Skeletal muscle satellite cell (primary cell): Measurements from ENCODE around the gene SLC2A10.

ENCODE experiments used
- H3K27me3 ChIP-seq: 2 replicates; pipeline ENCODE4 v1.7.0; 2013; ENCODE audit warnings: low read length; ENCODE audit not compliant: control insufficient read depth, insufficient read depth
- H3K36me3 ChIP-seq: 2 replicates; pipeline ENCODE4 v1.7.0; 2013; ENCODE audit warnings: mild to moderate bottlenecking, control low read depth, low read length; ENCODE audit not compliant: insufficient read depth
- H3K4me1 ChIP-seq: 2 replicates; pipeline ENCODE4 v1.7.0; 2013; ENCODE audit warnings: low read length; ENCODE audit not compliant: control insufficient read depth, insufficient read depth
- H3K4me2 ChIP-seq: 2 replicates; pipeline ENCODE4 v1.7.0; 2013; ENCODE audit warnings: mild to moderate bottlenecking, low read length
- H3K4me3 ChIP-seq: 2 replicates; pipeline ENCODE4 v1.7.0; 2013; ENCODE audit warnings: low read length
- H3K9ac ChIP-seq: 2 replicates; pipeline ENCODE4 v1.7.0; 2013; ENCODE audit warnings: mild to moderate bottlenecking, low read depth, low read length, moderate library complexity
- H3K9me3 ChIP-seq: replicated peaks from 2 replicates; pipeline ENCODE4 v1.7.0; 2013; ENCODE audit warnings: mild to moderate bottlenecking, control low read depth, low read length

Gene SLC2A10

GRCh38 chr20:46765506-46766120 lies 56.2 kb downstream of the SLC2A10 start:
- no peak overlapping the region for H3K4me2 ChIP-seq
- H3K27me3 ChIP-seq = peaks cover 31% of the 10 kb centered on the region

GRCh38 chr20:46767127-46767761 lies 57.8 kb downstream of the SLC2A10 start:
- Histone ChIP-seq H3K9ac (no peak overlapping the region), H3K4me1 (peaks cover 3% of the 10 kb centered on the region), H3K27me3 (peaks cover 36% of the 10 kb centered on the region), H3K36me3 (no peaks in the 10 kb centered on the region), H3K9me3 (no peaks in the 10 kb centered on the region), H3K4me3 (no peak overlapping the region), H3K4me2 (no peak overlapping the region)

More at GRCh38 chr20:46765506-46766120, 56.2 kb downstream of the SLC2A10 start:
- Histone ChIP-seq H3K36me3 (no peaks in the 10 kb centered on the region), H3K9me3 (no peaks in the 10 kb centered on the region), H3K9ac (no peak overlapping the region), H3K4me1 (peaks cover under 1% of the 10 kb centered on the region), H3K4me3 (no peak overlapping the region)

- Histone ChIP-seq H3K36me3 (no peaks in the 10 kb centered on the region), H3K27me3 (peaks cover 43% of the 10 kb centered on the region)
These were observed 61.1 kb downstream of the SLC2A10 start for GRCh38 chr20:46770330-46771194.

GRCh38 chr20:46771195-46771588 lies 61.7 kb downstream of the SLC2A10 start:
- no peaks in the 10 kb centered on the region for H3K36me3 ChIP-seq
- peaks cover 3% of the 10 kb centered on the region for H3K4me1 ChIP-seq
- no peak overlapping the region for H3K4me3 ChIP-seq
- H3K9ac ChIP-seq = no peak overlapping the region
- no peaks in the 10 kb centered on the region for H3K9me3 ChIP-seq
- H3K4me2 ChIP-seq = no peak overlapping the region
- H3K27me3 ChIP-seq = peaks cover 46% of the 10 kb centered on the region

More at GRCh38 chr20:46770330-46771194, 61.1 kb downstream of the SLC2A10 start:
- Histone ChIP-seq H3K9me3 (no peaks in the 10 kb centered on the region), H3K4me2 (no peak overlapping the region), H3K4me3 (no peak overlapping the region), H3K9ac (no peak overlapping the region), H3K4me1 (peaks cover 3% of the 10 kb centered on the region)

- no peak overlapping the region for H3K4me2 ChIP-seq
These were observed 63.5 kb downstream of the SLC2A10 start for GRCh38 chr20:46772901-46773300.

GRCh38 chr20:46773680-46774079 lies 64.2 kb downstream of the SLC2A10 start:
- no peaks in the 10 kb centered on the region for H3K9me3 ChIP-seq
- H3K4me1 ChIP-seq = peaks cover 3% of the 10 kb centered on the region
- H3K4me2 ChIP-seq = no peak overlapping the region
- H3K9ac ChIP-seq = no peak overlapping the region
- peaks cover 60% of the 10 kb centered on the region for H3K27me3 ChIP-seq
- no peak overlapping the region for H3K4me3 ChIP-seq
- no peaks in the 10 kb centered on the region for H3K36me3 ChIP-seq

More at GRCh38 chr20:46772901-46773300, 63.5 kb downstream of the SLC2A10 start:
- peaks cover 57% of the 10 kb centered on the region for H3K27me3 ChIP-seq
- no peak overlapping the region for H3K4me3 ChIP-seq
- H3K36me3 ChIP-seq = no peaks in the 10 kb centered on the region
- H3K4me1 ChIP-seq = peaks cover 3% of the 10 kb centered on the region
- no peaks in the 10 kb centered on the region for H3K9me3 ChIP-seq
- no peak overlapping the region for H3K9ac ChIP-seq

GRCh38 chr20:46774236-46774635 lies 64.8 kb downstream of the SLC2A10 start:
- Histone ChIP-seq H3K27me3 (peaks cover 55% of the 10 kb centered on the region), H3K9me3 (no peaks in the 10 kb centered on the region), H3K9ac (no peak overlapping the region), H3K4me3 (no peak overlapping the region), H3K36me3 (no peaks in the 10 kb centered on the region), H3K4me2 (no peak overlapping the region), H3K4me1 (peaks cover 3% of the 10 kb centered on the region)

- peaks cover 50% of the 10 kb centered on the region for H3K27me3 ChIP-seq
- H3K4me1 ChIP-seq = peaks cover 3% of the 10 kb centered on the region
- no peak overlapping the region for H3K4me2 ChIP-seq
These were observed 65.6 kb downstream of the SLC2A10 start for GRCh38 chr20:46774943-46775560.

GRCh38 chr20:46775806-46776205 lies 66.4 kb downstream of the SLC2A10 start:
- peaks cover 50% of the 10 kb centered on the region for H3K27me3 ChIP-seq
- H3K36me3 ChIP-seq = no peaks in the 10 kb centered on the region
- no peak overlapping the region for H3K9ac ChIP-seq
- H3K4me2 ChIP-seq = no peak overlapping the region
- H3K9me3 ChIP-seq = no peaks in the 10 kb centered on the region
- H3K4me1 ChIP-seq = peaks cover under 1% of the 10 kb centered on the region
- no peak overlapping the region for H3K4me3 ChIP-seq

More at GRCh38 chr20:46774943-46775560, 65.6 kb downstream of the SLC2A10 start:
- H3K9me3 ChIP-seq = no peaks in the 10 kb centered on the region
- H3K36me3 ChIP-seq = no peaks in the 10 kb centered on the region
- H3K4me3 ChIP-seq = no peak overlapping the region
- no peak overlapping the region for H3K9ac ChIP-seq

GRCh38 chr20:46777331-46777730 lies 67.9 kb downstream of the SLC2A10 start:
- H3K4me3 ChIP-seq = no peak overlapping the region
- no peaks in the 10 kb centered on the region for H3K36me3 ChIP-seq
- no peaks in the 10 kb centered on the region for H3K4me1 ChIP-seq
- no peak overlapping the region for H3K9ac ChIP-seq
- peaks cover 42% of the 10 kb centered on the region for H3K27me3 ChIP-seq
- no peak overlapping the region for H3K4me2 ChIP-seq
- H3K9me3 ChIP-seq = no peaks in the 10 kb centered on the region

GRCh38 chr20:46779831-46780230 lies 70.4 kb downstream of the SLC2A10 start:
- no peaks in the 10 kb centered on the region for H3K36me3 ChIP-seq
- H3K4me3 ChIP-seq = no peak overlapping the region
- no peak overlapping the region for H3K4me2 ChIP-seq
- H3K9me3 ChIP-seq = no peaks in the 10 kb centered on the region
- no peak overlapping the region for H3K9ac ChIP-seq
- H3K4me1 ChIP-seq = peaks cover 3% of the 10 kb centered on the region
- peaks cover 28% of the 10 kb centered on the region for H3K27me3 ChIP-seq
